Measurements from ENCODE around the gene DNAH7.

DNAH7 gene

DNA sequence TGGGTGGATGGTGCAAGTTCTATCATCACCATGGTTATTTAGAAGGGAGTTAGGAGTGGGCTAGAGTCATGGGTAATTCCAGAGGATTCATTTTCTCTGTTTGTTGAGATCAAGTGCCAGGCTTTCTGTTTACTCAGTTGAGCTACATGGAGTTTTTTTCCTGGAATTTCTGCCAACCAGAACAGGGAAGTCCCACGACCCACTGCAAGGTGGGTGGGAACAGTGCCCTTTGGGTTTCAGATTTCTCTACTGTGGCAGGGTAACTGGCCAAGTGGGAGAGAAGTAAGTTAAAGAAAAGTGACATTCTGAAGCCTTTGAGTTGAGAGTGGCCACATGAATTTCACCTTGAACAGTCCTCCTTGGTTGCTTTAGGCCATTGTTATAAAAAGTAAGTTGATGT, 272.8 kb downstream of the DNAH7 start:
- H3K36me3 ChIP-seq (ENCODE audit: control insufficient read depth in 5 of 5, insufficient read depth in 5 of 5, low read length in 5 of 5), result no peaks in the 10 kb centered on the region
- no peak overlapping the region for H3K4me3 ChIP-seq (ENCODE audit: low read depth in 1 of 5, low read length in 5 of 5)
- no peaks in the 10 kb centered on the region for H3K4me1 ChIP-seq (ENCODE audit: control insufficient read depth in 5 of 5, insufficient read depth in 5 of 5, low read length in 5 of 5)
- H3K9ac ChIP-seq (ENCODE audit: low read length in 5 of 5), result no peak overlapping the region
- peaks cover 0 to 4% (median 0%) of the 10 kb centered on the region in 5 donors for H3K9me3 ChIP-seq (ENCODE audit: control insufficient read depth in 5 of 5, low read length in 5 of 5)
- no peaks in the 10 kb centered on the region for H3K27me3 ChIP-seq (ENCODE audit: control insufficient read depth in 5 of 5, insufficient read depth in 4 of 5, low read length in 5 of 5)
- no peak overlapping the region for H3K27ac ChIP-seq (ENCODE audit: low read depth, low read length)

DNA sequence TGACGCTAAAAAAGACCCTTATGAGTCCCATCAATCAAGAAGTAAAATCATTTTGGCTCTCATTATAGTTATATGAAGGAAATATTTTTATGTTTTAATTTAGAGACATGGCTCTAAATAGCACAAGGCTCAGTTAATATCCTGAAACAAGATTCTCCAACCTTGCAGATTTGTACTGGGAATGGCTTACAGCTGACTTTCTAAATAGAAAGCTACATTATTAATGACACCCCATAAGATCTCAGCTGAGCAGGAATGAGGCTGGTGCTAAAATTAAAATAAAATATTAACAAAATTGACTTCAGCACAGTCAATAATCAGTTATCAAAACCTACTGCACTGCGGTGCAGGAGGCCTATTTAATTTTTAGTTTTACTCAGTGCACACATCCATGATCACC, 274.8 kb downstream of the DNAH7 start:
- no peaks in the 10 kb centered on the region for H3K36me3 ChIP-seq (ENCODE audit: control insufficient read depth in 5 of 5, insufficient read depth in 5 of 5, low read length in 5 of 5)
- H3K4me1 ChIP-seq (ENCODE audit: control insufficient read depth in 5 of 5, insufficient read depth in 5 of 5, low read length in 5 of 5), result no peaks in the 10 kb centered on the region
- no peaks in the 10 kb centered on the region for H3K27me3 ChIP-seq (ENCODE audit: control insufficient read depth in 5 of 5, insufficient read depth in 4 of 5, low read length in 5 of 5)
- no peak overlapping the region for H3K4me3 ChIP-seq (ENCODE audit: low read depth in 1 of 5, low read length in 5 of 5)
- peaks cover 0 to 4% (median 3%) of the 10 kb centered on the region in 5 donors for H3K9me3 ChIP-seq (ENCODE audit: control insufficient read depth in 5 of 5, low read length in 5 of 5)
- no peak overlapping the region for H3K27ac ChIP-seq (ENCODE audit: low read depth, low read length)
- H3K9ac ChIP-seq (ENCODE audit: low read length in 5 of 5), result no peak overlapping the region

DNA sequence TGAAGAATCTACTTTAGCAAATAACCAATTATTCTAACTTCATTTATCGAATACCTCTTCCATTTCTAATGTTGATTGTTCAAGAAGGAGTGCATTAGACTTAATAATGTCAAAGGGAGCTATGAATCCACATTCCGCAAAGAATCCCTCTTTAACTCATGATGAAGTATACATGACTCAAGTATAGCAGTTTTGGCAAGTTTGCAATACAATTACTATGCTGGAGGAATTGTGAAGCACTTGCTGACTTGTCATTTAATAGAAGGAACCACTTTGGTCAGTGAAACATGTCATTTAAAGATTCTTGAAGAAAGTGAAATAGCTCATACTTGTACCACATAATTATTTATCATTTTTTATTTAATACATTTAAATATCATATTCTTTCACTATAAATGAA, 286.5 kb downstream of the DNAH7 start:
- Histone ChIP-seq H3K9me3 (ENCODE audit: control insufficient read depth in 5 of 5, low read length in 5 of 5) (no peaks in the 10 kb centered on the region), H3K27ac (ENCODE audit: low read depth, low read length) (no peak overlapping the region), H3K4me3 (ENCODE audit: low read depth in 1 of 5, low read length in 5 of 5) (no peak overlapping the region), H3K4me1 (ENCODE audit: control insufficient read depth in 5 of 5, insufficient read depth in 5 of 5, low read length in 5 of 5) (no peaks in the 10 kb centered on the region), H3K27me3 (ENCODE audit: control insufficient read depth in 5 of 5, insufficient read depth in 4 of 5, low read length in 5 of 5) (no peaks in the 10 kb centered on the region), H3K36me3 (ENCODE audit: control insufficient read depth in 5 of 5, insufficient read depth in 5 of 5, low read length in 5 of 5) (no peaks in the 10 kb centered on the region), H3K9ac (ENCODE audit: low read length in 5 of 5) (no peak overlapping the region)

DNA sequence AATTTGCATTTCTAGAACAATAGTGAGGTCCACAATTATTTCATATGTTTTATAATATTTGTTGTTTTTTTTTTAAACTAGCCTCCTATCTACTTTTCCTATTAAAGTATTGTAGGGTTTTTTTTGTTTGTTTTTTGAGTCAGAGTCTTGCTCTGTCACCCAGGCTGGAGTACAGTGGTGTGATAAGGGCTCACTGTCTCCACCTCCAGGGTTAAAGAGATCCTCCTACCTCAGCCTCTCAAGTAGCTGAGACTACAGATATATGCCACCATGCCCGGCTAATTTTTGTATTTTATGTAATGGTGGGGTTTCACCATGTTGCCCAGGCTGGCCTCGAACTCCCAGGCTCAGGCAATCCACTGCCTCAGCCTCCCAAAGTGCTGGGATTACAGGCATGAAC, 289.1 kb downstream of the DNAH7 start:
- no peaks in the 10 kb centered on the region for H3K36me3 ChIP-seq (ENCODE audit: control insufficient read depth in 5 of 5, insufficient read depth in 5 of 5, low read length in 5 of 5)

DNA sequence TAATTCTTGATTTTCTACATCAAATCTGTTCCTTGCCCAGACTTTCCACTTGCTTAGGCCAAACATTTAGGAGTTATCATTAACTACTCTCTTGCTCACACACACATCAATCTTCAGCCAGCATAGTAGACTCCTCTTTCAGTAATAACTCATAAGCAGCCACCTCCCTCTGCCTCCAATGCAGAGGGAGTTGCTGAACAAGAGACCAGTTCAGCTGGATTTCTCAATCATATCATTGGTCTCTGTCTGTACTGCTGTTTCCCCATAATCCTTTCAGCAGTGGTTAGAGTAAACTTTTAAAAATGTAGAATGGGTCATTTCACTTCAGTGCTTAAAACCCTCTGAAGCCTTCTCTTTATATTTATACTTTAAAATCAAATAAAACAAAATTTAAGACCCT, 298.7 kb downstream of the DNAH7 start:
- no peaks in the 10 kb centered on the region for H3K27me3 ChIP-seq (ENCODE audit: control insufficient read depth in 5 of 5, insufficient read depth in 4 of 5, low read length in 5 of 5)
- no peak overlapping the region for H3K27ac ChIP-seq (ENCODE audit: low read depth, low read length)
- H3K9me3 ChIP-seq (ENCODE audit: control insufficient read depth in 5 of 5, low read length in 5 of 5), result peaks cover 2 to 6% (median 3%) of the 10 kb centered on the region in 5 donors
- no peaks in the 10 kb centered on the region for H3K4me1 ChIP-seq (ENCODE audit: control insufficient read depth in 5 of 5, insufficient read depth in 5 of 5, low read length in 5 of 5)
- H3K4me3 ChIP-seq (ENCODE audit: low read depth in 1 of 5, low read length in 5 of 5), result no peak overlapping the region
- no peaks in the 10 kb centered on the region for H3K36me3 ChIP-seq (ENCODE audit: control insufficient read depth in 5 of 5, insufficient read depth in 5 of 5, low read length in 5 of 5)
- H3K9ac ChIP-seq (ENCODE audit: low read length in 5 of 5), result no peak overlapping the region

More for the DNA sequence above, 289.1 kb downstream of the DNAH7 start:
- Histone ChIP-seq H3K9ac (ENCODE audit: low read length in 5 of 5) (no peak overlapping the region), H3K9me3 (ENCODE audit: control insufficient read depth in 5 of 5, low read length in 5 of 5) (no peaks in the 10 kb centered on the region), H3K27me3 (ENCODE audit: control insufficient read depth in 5 of 5, insufficient read depth in 4 of 5, low read length in 5 of 5) (no peaks in the 10 kb centered on the region), H3K4me3 (ENCODE audit: low read depth in 1 of 5, low read length in 5 of 5) (no peak overlapping the region), H3K4me1 (ENCODE audit: control insufficient read depth in 5 of 5, insufficient read depth in 5 of 5, low read length in 5 of 5) (no peaks in the 10 kb centered on the region), H3K27ac (ENCODE audit: low read depth, low read length) (no peak overlapping the region)

DNA sequence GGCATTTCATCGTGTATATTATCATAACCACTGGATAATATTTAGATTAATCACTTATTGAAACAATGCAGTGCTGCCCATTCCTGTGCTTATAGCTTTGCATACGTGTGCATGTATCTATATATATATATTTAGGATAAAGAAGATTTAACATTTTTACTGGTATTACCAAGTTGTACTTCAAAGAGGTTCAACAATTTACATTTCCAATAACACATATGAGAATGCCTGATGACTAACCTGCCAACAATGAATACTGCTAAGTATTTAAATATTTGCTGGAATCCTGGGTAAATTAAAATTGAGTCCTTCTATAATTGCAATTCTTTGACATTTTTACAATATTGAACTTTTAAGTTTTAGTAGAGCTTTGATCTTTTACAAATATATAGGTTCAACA, 300.2 kb downstream of the DNAH7 start:
- no peak overlapping the region for H3K4me3 ChIP-seq (ENCODE audit: low read depth in 1 of 5, low read length in 5 of 5)
- H3K36me3 ChIP-seq (ENCODE audit: control insufficient read depth in 5 of 5, insufficient read depth in 5 of 5, low read length in 5 of 5), result no peaks in the 10 kb centered on the region
- H3K9me3 ChIP-seq (ENCODE audit: control insufficient read depth in 5 of 5, low read length in 5 of 5), result peaks cover 2 to 13% (median 4%) of the 10 kb centered on the region in 5 donors
- H3K27me3 ChIP-seq (ENCODE audit: control insufficient read depth in 5 of 5, insufficient read depth in 4 of 5, low read length in 5 of 5), result no peaks in the 10 kb centered on the region
- no peaks in the 10 kb centered on the region for H3K4me1 ChIP-seq (ENCODE audit: control insufficient read depth in 5 of 5, insufficient read depth in 5 of 5, low read length in 5 of 5)
- H3K9ac ChIP-seq (ENCODE audit: low read length in 5 of 5), result no peak overlapping the region
- H3K27ac ChIP-seq (ENCODE audit: low read depth, low read length), result no peak overlapping the region

DNA sequence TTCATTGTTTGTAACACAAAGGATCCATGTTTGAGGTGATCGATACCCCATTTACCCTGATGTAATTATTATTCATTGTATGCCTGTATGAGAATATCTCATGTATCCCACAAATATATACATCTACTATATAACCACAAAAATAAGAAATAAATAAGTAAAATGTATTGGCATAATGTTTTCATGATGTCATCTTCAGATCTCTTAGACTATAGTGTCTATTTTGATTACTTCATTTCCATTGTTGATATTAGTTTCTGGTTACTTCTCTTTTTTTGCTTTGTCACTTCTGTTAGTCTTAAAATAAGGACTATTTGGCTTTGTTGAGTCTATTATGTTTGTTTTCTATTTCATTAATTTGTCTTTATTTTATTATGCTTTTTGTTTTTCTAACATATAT, 301.9 kb downstream of the DNAH7 start:
- H3K4me3 ChIP-seq (ENCODE audit: low read depth in 1 of 5, low read length in 5 of 5), result no peak overlapping the region
- peaks cover 2 to 13% (median 4%) of the 10 kb centered on the region in 5 donors for H3K9me3 ChIP-seq (ENCODE audit: control insufficient read depth in 5 of 5, low read length in 5 of 5)
- H3K9ac ChIP-seq (ENCODE audit: low read length in 5 of 5), result no peak overlapping the region
- no peak overlapping the region for H3K27ac ChIP-seq (ENCODE audit: low read depth, low read length)
- H3K27me3 ChIP-seq (ENCODE audit: control insufficient read depth in 5 of 5, insufficient read depth in 4 of 5, low read length in 5 of 5), result no peaks in the 10 kb centered on the region
- H3K4me1 ChIP-seq (ENCODE audit: control insufficient read depth in 5 of 5, insufficient read depth in 5 of 5, low read length in 5 of 5), result no peaks in the 10 kb centered on the region
- H3K36me3 ChIP-seq (ENCODE audit: control insufficient read depth in 5 of 5, insufficient read depth in 5 of 5, low read length in 5 of 5), result no peaks in the 10 kb centered on the region

DNA sequence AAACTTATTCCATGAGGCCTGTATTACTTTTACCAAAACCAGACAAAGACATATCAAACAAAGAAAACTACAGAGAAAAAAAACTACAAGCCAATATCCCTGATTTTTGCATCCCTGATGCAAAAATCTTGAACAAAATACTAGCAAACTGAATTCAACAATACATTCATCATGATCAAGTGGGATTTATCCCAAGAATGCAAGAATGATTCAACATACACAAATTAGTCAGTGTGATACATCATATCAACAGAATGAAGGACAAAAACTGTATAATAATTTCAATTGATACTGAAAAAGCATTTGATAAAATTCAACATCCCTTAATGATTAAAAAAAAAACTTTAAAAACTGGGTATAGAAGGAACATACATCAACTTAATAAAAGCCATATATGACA, 304.8 kb downstream of the DNAH7 start:
- Histone ChIP-seq H3K4me3 (ENCODE audit: low read depth in 1 of 5, low read length in 5 of 5) (no peak overlapping the region), H3K4me1 (ENCODE audit: control insufficient read depth in 5 of 5, insufficient read depth in 5 of 5, low read length in 5 of 5) (no peaks in the 10 kb centered on the region), H3K27me3 (ENCODE audit: control insufficient read depth in 5 of 5, insufficient read depth in 4 of 5, low read length in 5 of 5) (no peaks in the 10 kb centered on the region), H3K27ac (ENCODE audit: low read depth, low read length) (no peak overlapping the region), H3K9ac (ENCODE audit: low read length in 5 of 5) (no peak overlapping the region), H3K36me3 (ENCODE audit: control insufficient read depth in 5 of 5, insufficient read depth in 5 of 5, low read length in 5 of 5) (no peaks in the 10 kb centered on the region), H3K9me3 (ENCODE audit: control insufficient read depth in 5 of 5, low read length in 5 of 5) (peaks cover 8 to 16% (median 11%) of the 10 kb centered on the region in 5 donors)

DNA sequence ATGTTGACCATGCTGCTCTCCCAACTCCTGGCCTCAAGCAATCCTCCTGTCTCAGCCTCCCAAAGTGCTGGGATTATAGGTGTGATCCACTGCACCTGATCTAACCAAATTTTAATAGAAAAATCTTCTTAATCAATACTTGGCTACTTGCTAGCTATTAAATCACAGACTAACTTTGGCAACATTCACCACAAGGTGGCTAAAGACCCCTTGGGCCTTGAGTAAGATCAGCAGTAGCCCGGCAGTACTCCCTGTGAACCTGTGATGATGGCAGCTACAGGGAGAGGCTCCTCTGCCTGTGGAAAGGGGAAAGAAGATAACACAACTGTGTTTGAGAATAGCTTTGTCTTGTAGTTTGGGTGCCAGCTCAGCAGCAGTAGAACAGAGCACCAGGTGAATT, 308.8 kb downstream of the DNAH7 start:
- Histone ChIP-seq H3K9ac (ENCODE audit: low read length in 5 of 5) (no peak overlapping the region), H3K9me3 (ENCODE audit: control insufficient read depth in 5 of 5, low read length in 5 of 5) (peaks cover 4 to 10% (median 6%) of the 10 kb centered on the region in 5 donors), H3K27ac (ENCODE audit: low read depth, low read length) (no peak overlapping the region), H3K4me1 (ENCODE audit: control insufficient read depth in 5 of 5, insufficient read depth in 5 of 5, low read length in 5 of 5) (no peaks in the 10 kb centered on the region), H3K27me3 (ENCODE audit: control insufficient read depth in 5 of 5, insufficient read depth in 4 of 5, low read length in 5 of 5) (no peaks in the 10 kb centered on the region), H3K4me3 (ENCODE audit: low read depth in 1 of 5, low read length in 5 of 5) (no peak overlapping the region), H3K36me3 (ENCODE audit: control insufficient read depth in 5 of 5, insufficient read depth in 5 of 5, low read length in 5 of 5) (no peaks in the 10 kb centered on the region)

DNA sequence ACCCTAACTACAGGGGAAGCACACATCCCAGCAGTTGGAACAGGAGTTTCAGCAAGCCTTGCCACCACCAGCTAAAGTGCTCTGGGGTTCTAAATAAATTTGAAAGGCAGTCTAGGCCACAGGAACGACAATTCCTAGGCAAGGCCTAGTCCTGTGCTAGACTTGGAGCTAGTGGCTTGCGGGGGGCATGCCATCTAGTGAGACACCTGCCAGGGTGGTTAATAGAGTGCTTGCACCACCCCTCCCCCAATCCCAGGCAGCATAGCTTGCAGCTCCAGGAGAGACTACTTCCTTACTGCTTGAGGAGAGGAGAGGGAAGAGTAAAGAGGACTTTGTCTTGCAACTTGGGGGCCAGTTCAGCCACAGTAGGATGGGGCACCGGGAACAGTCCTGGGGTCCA, 309.8 kb downstream of the DNAH7 start:
- H3K9ac ChIP-seq (ENCODE audit: low read length in 5 of 5), result no peak overlapping the region
- no peaks in the 10 kb centered on the region for H3K4me1 ChIP-seq (ENCODE audit: control insufficient read depth in 5 of 5, insufficient read depth in 5 of 5, low read length in 5 of 5)
- H3K27ac ChIP-seq (ENCODE audit: low read depth, low read length), result no peak overlapping the region
- no peak overlapping the region for H3K4me3 ChIP-seq (ENCODE audit: low read depth in 1 of 5, low read length in 5 of 5)
- no peaks in the 10 kb centered on the region for H3K27me3 ChIP-seq (ENCODE audit: control insufficient read depth in 5 of 5, insufficient read depth in 4 of 5, low read length in 5 of 5)
- H3K36me3 ChIP-seq (ENCODE audit: control insufficient read depth in 5 of 5, insufficient read depth in 5 of 5, low read length in 5 of 5), result no peaks in the 10 kb centered on the region
- H3K9me3 ChIP-seq (ENCODE audit: control insufficient read depth in 5 of 5, low read length in 5 of 5), result peaks cover 0 to 9% (median 5%) of the 10 kb centered on the region in 5 donors

All from subcutaneous abdominal adipose tissue (tissue), 5 donors.